ENCODE data around the gene SERBP1. TPM values are rescaled to one million over a fixed set of nuclear protein-coding genes. Genes with fewer than 3 reads are reported as not detected.
"Not testable (repeated sequence)": the region's sequence is repeated elsewhere in the genome, so short reads cannot be mapped to it uniquely, and the experiment has no call there.

SERBP1 gene
- total RNA-seq, 1 experiment from 2014 or later = 372 TPM

DNA sequence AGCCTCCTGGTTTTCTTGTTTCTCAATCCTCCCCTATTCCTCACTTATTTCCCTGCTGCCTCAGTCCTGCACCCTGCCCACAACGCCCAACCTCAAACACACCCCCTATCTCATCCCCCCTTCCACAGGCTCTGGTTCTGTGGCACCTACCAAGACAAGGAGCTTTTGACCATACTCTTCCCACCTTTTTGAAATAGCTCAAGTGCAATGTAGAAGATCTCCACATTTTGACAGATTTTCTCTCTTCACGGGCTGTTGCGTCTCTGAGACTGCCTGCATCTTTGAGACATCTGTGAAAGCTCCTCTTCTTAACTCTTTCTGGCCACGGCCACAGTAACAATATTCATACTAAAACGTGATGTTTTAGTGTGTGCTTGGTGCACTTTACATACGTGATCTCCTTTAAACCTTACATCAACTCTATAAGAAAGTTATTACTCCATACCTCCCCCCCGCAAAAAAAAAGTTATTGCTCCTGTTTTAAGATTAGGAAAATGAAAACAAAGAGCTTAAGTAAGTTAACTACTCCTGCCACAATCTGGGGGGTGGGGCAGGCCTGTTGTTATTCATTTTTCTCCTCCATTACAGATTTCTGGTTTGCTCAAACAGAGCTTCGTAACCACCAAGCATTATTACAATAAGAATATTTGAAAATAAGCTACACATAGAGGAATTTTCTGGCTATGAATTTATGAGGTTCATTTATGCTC is 1.8 kb upstream of the SERBP1 start:
- peak; percentile 48 for DNase-seq
- peaks cover 10% of the 10 kb centered on the region for H3K36me3 ChIP-seq (replicated peaks; ENCODE audit: control insufficient read depth, insufficient read depth, low read length)
- H3K4me3 ChIP-seq (ENCODE audit: insufficient read depth, low read depth, low read length) = no peak overlapping the region
- no peaks in the 10 kb centered on the region for H3K27me3 ChIP-seq (ENCODE audit: control insufficient read depth, insufficient read depth, low read length)

- no peaks in the 10 kb centered on the region for H3K27me3 ChIP-seq (ENCODE audit: control insufficient read depth, insufficient read depth, low read length)
- peaks cover 11% of the 10 kb centered on the region for H3K36me3 ChIP-seq (replicated peaks; ENCODE audit: control insufficient read depth, insufficient read depth, low read length)
- no peak for DNase-seq
- H3K4me3 ChIP-seq (ENCODE audit: insufficient read depth, low read depth, low read length) = peak overlapping the region; percentile 99
These were observed 1.1 kb upstream of the SERBP1 start for GRCh38 chr1:67431156-67431765.

- H3K36me3 ChIP-seq (replicated peaks; ENCODE audit: control insufficient read depth, insufficient read depth, low read length) = peaks cover 20% of the 10 kb centered on the region
- DNase-seq = peak; percentile 38
- peak overlapping the region; percentile 99 for H3K4me3 ChIP-seq (ENCODE audit: insufficient read depth, low read depth, low read length)
- no peaks in the 10 kb centered on the region for H3K27me3 ChIP-seq (ENCODE audit: control insufficient read depth, insufficient read depth, low read length)
These were observed 459 bp downstream of the SERBP1 start for GRCh38 chr1:67429528-67430357.

DNA sequence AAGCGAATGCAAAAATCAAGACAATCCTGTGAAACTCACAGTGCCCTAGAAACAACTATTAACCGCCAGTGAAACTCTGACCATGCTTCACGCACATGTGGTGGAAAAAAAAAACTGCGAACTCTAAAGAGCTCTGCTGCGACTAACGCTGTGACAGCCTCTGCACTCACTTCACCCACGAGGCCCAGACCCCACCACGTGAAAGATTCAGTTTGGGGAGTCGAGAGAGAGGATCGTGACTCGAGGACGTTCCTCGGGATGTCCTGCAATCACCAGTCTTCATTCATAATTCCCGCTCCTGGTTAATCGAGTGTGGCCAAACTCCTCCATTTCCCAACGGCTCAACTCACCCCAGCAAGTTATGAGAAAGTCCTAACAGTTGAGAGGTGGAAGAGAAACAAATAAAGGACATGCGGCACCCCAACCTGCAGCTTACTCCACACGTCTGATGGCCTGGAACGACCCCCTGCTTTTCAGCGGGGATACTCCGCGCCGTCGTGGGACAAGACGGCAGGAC is 1.1 kb downstream of the SERBP1 start:
- Histone ChIP-seq H3K27me3 (ENCODE audit: control insufficient read depth, insufficient read depth, low read length) (no peaks in the 10 kb centered on the region), H3K4me3 (ENCODE audit: insufficient read depth, low read depth, low read length) (peak overlapping the region; percentile 99), H3K36me3 (replicated peaks; ENCODE audit: control insufficient read depth, insufficient read depth, low read length) (peaks cover 23% of the 10 kb centered on the region)
- DNase-seq = peak; percentile 21

DNA sequence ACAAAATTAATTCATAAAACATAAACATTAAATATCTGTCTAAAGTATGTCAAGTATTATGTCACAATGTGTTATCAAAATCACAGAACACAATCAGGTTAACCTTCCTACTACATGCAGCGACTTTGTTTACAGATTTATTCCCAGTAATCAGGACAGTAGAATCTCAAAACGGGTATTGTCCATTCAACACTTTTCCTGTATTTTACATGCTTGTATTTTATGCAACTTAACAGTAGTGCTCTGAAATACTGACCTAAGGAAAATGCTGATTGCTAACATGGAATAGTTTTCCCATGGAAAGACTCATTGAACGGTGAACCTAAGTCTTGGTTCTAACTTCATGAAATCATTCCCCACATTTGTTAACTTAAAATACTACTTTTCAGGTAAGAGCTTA is 2.3 kb downstream of the SERBP1 start:
- H3K36me3 ChIP-seq (replicated peaks; ENCODE audit: control insufficient read depth, insufficient read depth, low read length) = peaks cover 32% of the 10 kb centered on the region
- H3K27me3 ChIP-seq (ENCODE audit: control insufficient read depth, insufficient read depth, low read length) = no peaks in the 10 kb centered on the region
- no peak for DNase-seq
- H3K4me3 ChIP-seq (ENCODE audit: insufficient read depth, low read depth, low read length) = peak overlapping the region; percentile 99

GRCh38 chr1:67427465-67427864 is 2.7 kb downstream of the SERBP1 start:
- H3K36me3 ChIP-seq (replicated peaks; ENCODE audit: control insufficient read depth, insufficient read depth, low read length) = peaks cover 34% of the 10 kb centered on the region
- H3K27me3 ChIP-seq (ENCODE audit: control insufficient read depth, insufficient read depth, low read length) = no peaks in the 10 kb centered on the region
- no peak for DNase-seq
- H3K4me3 ChIP-seq (ENCODE audit: insufficient read depth, low read depth, low read length) = peak overlapping the region; percentile 99

DNA sequence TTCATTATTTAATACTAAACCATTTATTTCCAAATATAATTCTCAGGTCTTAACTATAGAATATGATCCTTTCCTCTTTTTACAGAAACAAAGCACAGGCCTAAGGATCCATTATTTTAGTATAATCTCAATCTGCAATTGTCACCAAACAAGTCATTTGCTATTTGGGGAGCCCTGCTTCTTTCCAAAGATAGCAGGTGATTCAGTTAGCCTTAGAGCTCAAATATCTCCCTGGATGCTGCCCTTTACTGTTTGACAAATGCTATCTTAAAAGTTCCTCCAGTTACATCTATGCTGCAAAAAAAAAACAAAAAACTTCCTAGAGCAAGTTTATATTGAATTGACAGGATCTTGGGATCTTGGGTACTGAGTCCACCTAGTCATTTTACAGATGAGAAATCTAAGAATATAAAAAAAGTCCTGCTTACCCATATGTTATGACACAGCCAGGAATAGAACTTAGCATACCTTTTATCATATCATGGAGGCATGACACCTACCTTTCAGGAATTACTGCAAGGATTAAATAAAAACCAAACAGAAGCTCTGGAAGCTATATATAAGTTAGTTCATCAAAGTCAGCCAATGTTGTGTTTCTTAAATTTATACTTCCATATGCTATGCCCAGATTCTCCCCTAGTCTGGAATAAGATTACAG is 9.2 kb downstream of the SERBP1 start:
- no peak overlapping the region for H3K4me3 ChIP-seq (ENCODE audit: insufficient read depth, low read depth, low read length)
- no peaks in the 10 kb centered on the region for H3K27me3 ChIP-seq (ENCODE audit: control insufficient read depth, insufficient read depth, low read length)
- H3K36me3 ChIP-seq (replicated peaks; ENCODE audit: control insufficient read depth, insufficient read depth, low read length) = peaks cover 54% of the 10 kb centered on the region
- no peak for DNase-seq

- H3K36me3 ChIP-seq (replicated peaks; ENCODE audit: control insufficient read depth, insufficient read depth, low read length) = peaks cover 48% of the 10 kb centered on the region
- no peaks in the 10 kb centered on the region for H3K27me3 ChIP-seq (ENCODE audit: control insufficient read depth, insufficient read depth, low read length)
- DNase-seq = no peak
- no peak overlapping the region for H3K4me3 ChIP-seq (ENCODE audit: insufficient read depth, low read depth, low read length)
These were observed 11.2 kb downstream of the SERBP1 start for GRCh38 chr1:67418839-67419586.

- not testable (repeated sequence) for DNase-seq; H3K27me3 ChIP-seq (ENCODE audit: control insufficient read depth, insufficient read depth, low read length); H3K4me3 ChIP-seq (ENCODE audit: insufficient read depth, low read depth, low read length)
- H3K36me3 ChIP-seq (replicated peaks; ENCODE audit: control insufficient read depth, insufficient read depth, low read length) = peaks cover 44% of the 10 kb centered on the region
These were observed 12.5 kb downstream of the SERBP1 start for GRCh38 chr1:67417733-67418132.

DNA sequence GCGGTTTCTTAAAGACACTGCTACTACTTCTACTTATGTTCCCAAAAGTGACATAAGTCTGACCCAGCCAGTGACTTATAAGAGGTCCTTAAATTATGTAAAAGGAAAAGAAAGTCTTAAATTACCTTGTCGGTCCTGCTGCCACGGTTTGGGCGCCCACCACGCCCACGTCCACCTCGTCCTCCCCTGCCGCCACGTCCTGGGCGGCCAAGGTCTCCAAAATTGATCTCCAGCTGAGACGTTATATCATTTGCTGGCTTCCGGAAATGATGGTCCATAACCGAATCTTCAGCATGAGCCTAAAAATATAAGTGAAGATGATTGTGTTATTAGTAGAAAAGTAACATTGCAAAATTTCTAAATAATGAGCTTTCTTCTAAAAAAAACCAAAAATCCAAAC is 15.2 kb downstream of the SERBP1 start:
- H3K4me3 ChIP-seq (ENCODE audit: insufficient read depth, low read depth, low read length) = no peak overlapping the region
- no peaks in the 10 kb centered on the region for H3K27me3 ChIP-seq (ENCODE audit: control insufficient read depth, insufficient read depth, low read length)
- DNase-seq = no peak
- H3K36me3 ChIP-seq (replicated peaks; ENCODE audit: control insufficient read depth, insufficient read depth, low read length) = peaks cover 34% of the 10 kb centered on the region

GRCh38 chr1:67414574-67414973 is 15.6 kb downstream of the SERBP1 start:
- H3K36me3 ChIP-seq (replicated peaks; ENCODE audit: control insufficient read depth, insufficient read depth, low read length) = peaks cover 34% of the 10 kb centered on the region
- H3K27me3 ChIP-seq (ENCODE audit: control insufficient read depth, insufficient read depth, low read length) = no peaks in the 10 kb centered on the region
- no peak overlapping the region for H3K4me3 ChIP-seq (ENCODE audit: insufficient read depth, low read depth, low read length)
- DNase-seq = no peak

- peaks cover 24% of the 10 kb centered on the region for H3K36me3 ChIP-seq (replicated peaks; ENCODE audit: control insufficient read depth, insufficient read depth, low read length)
- not testable (repeated sequence) for H3K27me3 ChIP-seq (ENCODE audit: control insufficient read depth, insufficient read depth, low read length); DNase-seq; H3K4me3 ChIP-seq (ENCODE audit: insufficient read depth, low read depth, low read length)
These were observed 17.1 kb downstream of the SERBP1 start for GRCh38 chr1:67413101-67413500.

DNA sequence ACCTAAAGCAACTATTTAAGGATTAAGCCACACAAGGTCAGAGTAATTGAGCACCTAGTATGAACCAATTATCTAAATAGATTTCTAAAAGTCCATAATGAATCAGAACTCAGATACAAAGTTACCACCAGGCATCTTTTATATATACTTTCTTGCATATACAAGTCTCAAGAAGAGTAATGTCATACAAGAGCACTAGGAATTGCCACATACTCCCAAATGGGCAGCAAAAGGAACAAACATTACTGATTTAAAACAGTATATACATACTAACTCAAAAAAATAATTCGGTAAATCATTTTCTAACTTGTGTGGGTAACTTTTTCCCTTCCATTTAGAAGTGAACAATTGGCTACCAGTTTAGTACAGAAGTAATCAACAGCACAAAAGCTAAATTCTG is 22.1 kb downstream of the SERBP1 start:
- Histone ChIP-seq H3K27me3 (ENCODE audit: control insufficient read depth, insufficient read depth, low read length) (no peaks in the 10 kb centered on the region), H3K36me3 (replicated peaks; ENCODE audit: control insufficient read depth, insufficient read depth, low read length) (peaks cover 3% of the 10 kb centered on the region), H3K4me3 (ENCODE audit: insufficient read depth, low read depth, low read length) (no peak overlapping the region)
- no peak for DNase-seq

DNA sequence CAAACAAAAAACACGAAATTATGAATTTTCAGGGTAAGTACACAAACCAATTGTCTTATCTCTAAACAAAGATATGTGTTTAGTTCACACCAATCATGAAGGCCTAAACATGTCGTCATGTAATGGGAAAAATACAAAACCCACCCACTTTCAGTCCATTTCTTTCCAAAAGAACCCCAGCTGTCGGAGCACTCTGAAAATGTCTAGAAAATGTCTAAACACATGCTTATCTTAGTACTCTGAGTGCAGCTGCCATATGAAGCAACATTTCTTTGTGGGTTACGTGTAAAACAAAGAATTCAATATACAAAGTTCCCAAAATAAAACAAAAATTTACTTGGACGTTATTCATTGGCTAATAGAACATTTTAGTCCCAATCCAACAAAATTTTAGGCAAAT is 22.7 kb downstream of the SERBP1 start:
- no peak overlapping the region for H3K4me3 ChIP-seq (ENCODE audit: insufficient read depth, low read depth, low read length)
- no peak for DNase-seq
- H3K36me3 ChIP-seq (replicated peaks; ENCODE audit: control insufficient read depth, insufficient read depth, low read length) = peaks cover 2% of the 10 kb centered on the region
- no peaks in the 10 kb centered on the region for H3K27me3 ChIP-seq (ENCODE audit: control insufficient read depth, insufficient read depth, low read length)
